ENCODE data around the gene PHF13. TPM values are rescaled to one million over a fixed set of nuclear protein-coding genes. Genes with fewer than 3 reads are reported as not detected.

PHF13 gene
- total and polyA plus RNA-seq, 8 donors: 2.7 to 16.9 (median 6.2) TPM

- peaks cover 61 to 95% (median 74%) of the 10 kb centered on the region in 4 donors for H3K4me1 ChIP-seq
- WGBS, 5 donors: 81 to 93% (median 83%) methylated on average over 10 to 11 of the region's 11 CpGs
- TF ChIP-seq POLR2AphosphoS5 (IDR thresholded peaks at IDR 0.05) (no peak), POLR2A (IDR thresholded peaks at IDR 0.05) (no peak), CTCF (IDR thresholded peaks at IDR 0.05) (no peak), EP300 (IDR thresholded peaks at IDR 0.05) (no peak)
- no peaks in the 10 kb centered on the region for H3K9me3 ChIP-seq
- intact Hi-C loops (cut with DNase I; ENCODE audit: low total_unique reads): no loop called here
- no peak for DNase-seq
- H3K4me3 ChIP-seq: peak overlapping the region in 1 of 4 donors; percentile 98
- H3K27ac ChIP-seq: peak overlapping the region in 1 of 5 donors; percentile 22
- no peaks in the 10 kb centered on the region for H3K27me3 ChIP-seq
- peaks cover 79 to 96% (median 91%) of the 10 kb centered on the region in 4 donors for H3K36me3 ChIP-seq
These were observed 18.4 kb upstream of the PHF13 start for GRCh38 chr1:6594977-6595740.

- no peak for DNase-seq
- intact Hi-C loops (cut with DNase I; ENCODE audit: low total_unique reads): no loop called here
- H3K9me3 ChIP-seq: no peaks in the 10 kb centered on the region
- peaks cover 74 to 84% (median 79%) of the 10 kb centered on the region in 4 donors for H3K36me3 ChIP-seq
- H3K27ac ChIP-seq: peak overlapping the region in 1 of 5 donors; percentile 35
- peak overlapping the region in 3 of 4 donors; percentile 13 to 98 (median 84) for H3K4me3 ChIP-seq
- peaks cover 64 to 90% (median 77%) of the 10 kb centered on the region in 4 donors for H3K4me1 ChIP-seq
- H3K27me3 ChIP-seq: no peaks in the 10 kb centered on the region
- TF ChIP-seq POLR2AphosphoS5 (IDR thresholded peaks at IDR 0.05) (no peak), CTCF (IDR thresholded peaks at IDR 0.05) (no peak), EP300 (IDR thresholded peaks at IDR 0.05) (no peak), POLR2A (IDR thresholded peaks at IDR 0.05) (no peak)
- 50 to 68% (median 51%) methylated on average over 7 of the region's 7 CpGs for WGBS, 5 donors
These were observed 17.2 kb upstream of the PHF13 start for GRCh38 chr1:6596351-6596750.

GRCh38 chr1:6596886-6597776 is 16.4 kb upstream of the PHF13 start:
- TF ChIP-seq POLR2A (IDR thresholded peaks at IDR 0.05) (no peak), EP300 (IDR thresholded peaks at IDR 0.05) (no peak), POLR2AphosphoS5 (IDR thresholded peaks at IDR 0.05) (no peak), CTCF (IDR thresholded peaks at IDR 0.05) (no peak)
- H3K9me3 ChIP-seq: no peaks in the 10 kb centered on the region
- peak overlapping the region in 2 of 5 donors; percentile 23 to 35 for H3K27ac ChIP-seq
- WGBS, 5 donors: 66 to 83% (median 79%) methylated on average over 11 to 15 of the region's 15 CpGs
- H3K4me3 ChIP-seq: peak overlapping the region in 3 of 4 donors; percentile 13 to 98 (median 84)
- H3K27me3 ChIP-seq: no peaks in the 10 kb centered on the region
- peaks cover 56 to 82% (median 74%) of the 10 kb centered on the region in 4 donors for H3K4me1 ChIP-seq
- intact Hi-C loops (cut with DNase I; ENCODE audit: low total_unique reads): no loop called here
- no peak for DNase-seq
- H3K36me3 ChIP-seq: peaks cover 70 to 76% (median 71%) of the 10 kb centered on the region in 4 donors

GRCh38 chr1:6597777-6598131 is 15.8 kb upstream of the PHF13 start:
- DNase-seq: no peak
- H3K27ac ChIP-seq: peak overlapping the region in 2 of 5 donors; percentile 23 to 35
- TF ChIP-seq EP300 (IDR thresholded peaks at IDR 0.05) (no peak), POLR2A (IDR thresholded peaks at IDR 0.05) (no peak), POLR2AphosphoS5 (IDR thresholded peaks at IDR 0.05) (no peak), CTCF (IDR thresholded peaks at IDR 0.05) (no peak)
- H3K4me3 ChIP-seq: peak overlapping the region in 2 of 4 donors; percentile 84 to 98
- H3K27me3 ChIP-seq: no peaks in the 10 kb centered on the region
- intact Hi-C loops (cut with DNase I; ENCODE audit: low total_unique reads): no loop called here
- H3K36me3 ChIP-seq: peaks cover 64 to 70% (median 65%) of the 10 kb centered on the region in 4 donors
- WGBS, 5 donors: 82 to 91% (median 88%) methylated on average over 4 to 6 of the region's 6 CpGs
- H3K4me1 ChIP-seq: peaks cover 55 to 76% (median 73%) of the 10 kb centered on the region in 4 donors
- no peaks in the 10 kb centered on the region for H3K9me3 ChIP-seq
